Spleen (tissue), 11 donors: ENCODE results near the gene TRAM2. TPM values are rescaled to one million over a fixed set of nuclear protein-coding genes. Genes with fewer than 3 reads are reported as not detected.

Source experiments
- DNase-seq: peaks from one replicate; pipeline ENCODE4 v3.0.0-alpha.2; 2020
- H3K27ac ChIP-seq, 8 donors: fragments of 200-600 bp; sonication (generic) in 7 of 8; 1 replicate in 4 of 8; 2 replicates in 4 of 8; pipeline versions ENCODE4 v1.5.0 to v1.8.0; 2016 to 2021; ENCODE audit warnings: inconsistent platforms in 4 of 8, mild to moderate bottlenecking in 4 of 8, moderate library complexity in 1 of 8
- H3K27me3 ChIP-seq, 7 donors: fragments of 200-600 bp; sonication (generic) in 6 of 7; replicated peaks in 1 of 7; 1 replicate in 4 of 7; 2 replicates in 3 of 7; pipeline versions ENCODE4 v1.5.0 to v1.8.0; 2016 to 2021; ENCODE audit warnings: inconsistent platforms in 3 of 7, mild to moderate bottlenecking in 1 of 7
- H3K36me3 ChIP-seq, 6 donors: fragments of 200-600 bp; sonication (generic) in 5 of 6; 1 replicate in 4 of 6; 2 replicates in 2 of 6; pipeline versions ENCODE4 v1.5.0 to v1.8.0; 2016 to 2021; ENCODE audit warnings: inconsistent platforms in 2 of 6
- H3K4me1 ChIP-seq, 6 donors: fragments of 200-600 bp; sonication (generic) in 5 of 6; 1 replicate in 3 of 6; 2 replicates in 3 of 6; pipeline versions ENCODE4 v1.5.0 to v1.8.0; 2016 to 2021; ENCODE audit warnings: inconsistent platforms in 3 of 6
- H3K4me3 ChIP-seq, 8 donors: fragments of 200-600 bp; sonication (generic) in 7 of 8; 1 replicate in 4 of 8; 2 replicates in 4 of 8; pipeline versions ENCODE4 v1.5.0 to v1.8.0; 2016 to 2021; ENCODE audit warnings: inconsistent platforms in 4 of 8, mild to moderate bottlenecking in 4 of 8, moderate library complexity in 2 of 8
- H3K9me3 ChIP-seq, 8 donors: fragments of 200-600 bp; sonication (generic) in 7 of 8; 1 replicate in 4 of 8; 2 replicates in 4 of 8; pipeline versions ENCODE4 v1.5.0 to v1.8.0; 2016 to 2021; ENCODE audit warnings: inconsistent platforms in 4 of 8
- POLR2A ChIP-seq, 3 donors: fragments of 450-650 bp; IDR thresholded peaks; one replicate each; pipeline ENCODE4 v1.5.1; 2017; ENCODE audit warnings: antibody characterized with exemption in 3 of 3, mild to moderate bottlenecking in 1 of 3
- POLR2AphosphoS5 ChIP-seq, 3 donors: sonication (generic); formaldehyde crosslinking; IDR thresholded peaks; one replicate each; pipeline ENCODE4 v1.5.1; 2017; ENCODE audit warnings: antibody characterized with exemption in 3 of 3
- whole genome bisulfite sequencing, 5 donors: extraction: QIAGEN DNeasy Blood & Tissue Kit in 3 of 5; methylation state at CpG; one replicate each; pipeline versions ENCODE4 v1.1.5 to v1.1.7; 2013 to 2018; 5-methylcytosine and 5-hydroxymethylcytosine counted together
- intact Hi-C: fragments of 100-400 bp; cut with DNase I; formaldehyde crosslinking; loops from one replicate; pipeline ENCODE4 v1.15.0; 2023; ENCODE audit warnings: low total_unique reads
- polyA plus RNA-seq, 3 donors: library from polyadenylated mRNA; stranded (reverse); fragments of 200-250 nt; gene quantifications; one replicate each; pipeline ENCODE4 v1.2.1, GENCODE V29; 2013
- total RNA-seq, 7 donors: library from RNA; depleted of rRNA in 3 of 7; stranded (reverse); fragments of >200 nt in 3 of 7; fragmentation: NEBNext Ultra II Directional in 4 of 7; extraction: Animal tissue kit (Norgen Biotek cat#: 25700) in 4 of 7; gene quantifications; one replicate each; pipeline versions ENCODE4 v1.1.0 to v1.2.1, GENCODE V29; 2016 to 2021
- TF ChIP-seq, protein P1 (sequence below), 11 experiments: fragments of 200-600 bp in 7 of 11; fragments of 450-650 bp in 4 of 11; sonication (generic) in 4 of 11; IDR thresholded peaks in 8 of 11; conservative IDR thresholded peaks in 3 of 11; 1 replicate in 7 of 11; 2 replicates in 4 of 11; pipeline versions ENCODE4 v1.4.0 to v1.8.0; 2016 to 2021; ENCODE audit warnings: antibody characterized with exemption in 11 of 11, inconsistent platforms in 4 of 11, mild to moderate bottlenecking in 1 of 11
- donor health status: healthy with polysubstance abuse.
- donor health status: DM: no; HTN: no; CAD: no; lungs with moderate emphysema.
- donor health status: DM: no; HTN: no; CAD: no.
- donor health status: Bipolar disorder and iron deficiency.
- donor health status: healthy.
- donor health status: DM: no; HTN: no; CAD: no.
- donor health status: DM: yes; HTN: yes; CAD: no.

TRAM2 gene
- total and polyA plus RNA-seq, 10 donors = 1.8 to 47.7 (median 32.3) TPM

DNA sequence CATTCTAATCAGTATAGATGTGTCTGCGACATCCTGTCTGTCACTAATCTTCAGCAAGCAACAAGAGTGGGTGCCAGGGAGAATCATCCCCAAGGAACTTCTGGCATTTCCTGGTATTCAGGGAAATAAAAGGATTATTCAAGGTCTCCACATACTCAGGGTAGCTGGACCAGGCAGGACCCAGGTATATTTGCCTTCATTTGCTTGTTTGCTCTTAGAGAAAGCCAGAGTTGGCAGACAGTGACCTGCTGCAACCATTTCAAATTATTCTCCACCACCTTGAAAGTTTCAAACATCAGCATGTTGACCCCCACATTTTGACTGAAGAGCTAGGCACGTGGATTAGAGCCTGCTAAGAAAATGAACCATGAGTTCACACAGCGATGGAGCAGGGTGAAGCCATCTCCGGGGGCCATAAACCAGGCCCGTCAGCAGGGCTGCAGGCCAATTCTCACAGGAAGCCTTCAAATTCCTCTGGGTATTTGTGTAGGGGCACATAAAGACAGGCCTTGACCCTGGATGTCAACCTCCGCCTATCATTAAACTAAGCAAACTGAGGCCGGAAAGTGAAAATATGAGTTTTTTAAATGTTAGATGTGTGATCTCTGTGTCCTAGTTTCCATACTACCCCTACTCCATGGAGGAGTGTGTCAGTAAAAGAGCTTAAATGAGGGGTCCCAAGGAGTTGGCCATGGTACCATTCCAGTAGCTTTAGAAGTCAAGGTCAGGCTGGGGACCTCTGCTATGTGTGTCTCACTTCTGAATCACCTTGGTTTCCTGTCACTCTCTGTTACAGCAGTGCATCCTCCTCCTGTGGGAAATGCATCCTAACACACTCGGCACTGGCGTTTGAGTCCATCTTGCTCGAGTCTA lies 32.9 kb downstream of the TRAM2 start:
- H3K27ac ChIP-seq = peak overlapping the region in 7 of 8 donors; percentile 31 to 74 (median 53)
- no peaks in the 10 kb centered on the region for H3K27me3 ChIP-seq
- H3K9me3 ChIP-seq = no peaks in the 10 kb centered on the region
- DNase-seq = no peak
- peaks cover 20 to 93% (median 42%) of the 10 kb centered on the region in 6 donors for H3K4me1 ChIP-seq
- intact Hi-C loops = no loop called here
- peaks cover 0 to 7% (median 0%) of the 10 kb centered on the region in 6 donors for H3K36me3 ChIP-seq
- 66 to 84% (median 74%) methylated on average over 10 of the region's 10 CpGs for WGBS, 5 donors
- TF ChIP-seq, protein P1, sequence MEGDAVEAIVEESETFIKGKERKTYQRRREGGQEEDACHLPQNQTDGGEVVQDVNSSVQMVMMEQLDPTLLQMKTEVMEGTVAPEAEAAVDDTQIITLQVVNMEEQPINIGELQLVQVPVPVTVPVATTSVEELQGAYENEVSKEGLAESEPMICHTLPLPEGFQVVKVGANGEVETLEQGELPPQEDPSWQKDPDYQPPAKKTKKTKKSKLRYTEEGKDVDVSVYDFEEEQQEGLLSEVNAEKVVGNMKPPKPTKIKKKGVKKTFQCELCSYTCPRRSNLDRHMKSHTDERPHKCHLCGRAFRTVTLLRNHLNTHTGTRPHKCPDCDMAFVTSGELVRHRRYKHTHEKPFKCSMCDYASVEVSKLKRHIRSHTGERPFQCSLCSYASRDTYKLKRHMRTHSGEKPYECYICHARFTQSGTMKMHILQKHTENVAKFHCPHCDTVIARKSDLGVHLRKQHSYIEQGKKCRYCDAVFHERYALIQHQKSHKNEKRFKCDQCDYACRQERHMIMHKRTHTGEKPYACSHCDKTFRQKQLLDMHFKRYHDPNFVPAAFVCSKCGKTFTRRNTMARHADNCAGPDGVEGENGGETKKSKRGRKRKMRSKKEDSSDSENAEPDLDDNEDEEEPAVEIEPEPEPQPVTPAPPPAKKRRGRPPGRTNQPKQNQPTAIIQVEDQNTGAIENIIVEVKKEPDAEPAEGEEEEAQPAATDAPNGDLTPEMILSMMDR (IDR thresholded peaks at IDR 0.05 in 8 of 11, conservative IDR thresholded peaks at IDR 0.05 in 3 of 11) = no peak
- TF ChIP-seq POLR2AphosphoS5 (IDR thresholded peaks at IDR 0.05) (peak in 1 of 3 donors; percentile 17), POLR2A (IDR thresholded peaks at IDR 0.05) (no peak)
- no peak overlapping the region for H3K4me3 ChIP-seq

DNA sequence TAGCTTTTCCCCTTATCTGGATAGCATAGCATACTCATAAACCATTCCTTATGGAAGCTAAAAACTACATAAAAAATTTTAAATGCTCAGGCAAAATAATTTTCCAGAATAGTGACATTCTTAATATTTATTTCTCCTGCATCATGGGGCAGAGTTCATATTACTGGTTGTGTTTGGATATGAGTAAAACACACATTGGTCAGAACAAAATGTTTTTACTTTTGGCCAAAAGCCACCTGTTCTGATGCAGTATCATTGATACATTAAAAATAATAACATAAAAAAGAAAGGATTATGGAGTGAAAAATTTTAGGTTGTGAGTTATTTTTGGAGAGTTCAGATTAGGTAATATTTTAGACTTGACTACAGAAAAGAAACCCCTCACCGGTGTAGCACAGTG lies 33.6 kb downstream of the TRAM2 start:
- Histone ChIP-seq H3K9me3 (no peaks in the 10 kb centered on the region), H3K4me3 (no peak overlapping the region), H3K27ac (peak overlapping the region in 6 of 8 donors; percentile 40 to 74 (median 59)), H3K36me3 (peaks cover 0 to 7% (median 0%) of the 10 kb centered on the region in 6 donors), H3K4me1 (peaks cover 20 to 96% (median 42%) of the 10 kb centered on the region in 6 donors), H3K27me3 (no peaks in the 10 kb centered on the region)
- no peak for TF ChIP-seq POLR2AphosphoS5 (IDR thresholded peaks at IDR 0.05)
- TF ChIP-seq POLR2A (IDR thresholded peaks at IDR 0.05) = no peak
- TF ChIP-seq, protein P1 (IDR thresholded peaks at IDR 0.05 in 8 of 11, conservative IDR thresholded peaks at IDR 0.05 in 3 of 11) = no peak
- intact Hi-C loops = no loop called here
- 51 to 85% (median 80%) methylated on average over 1 of the region's 1 CpG for WGBS, 5 donors
- no peak for DNase-seq

DNA sequence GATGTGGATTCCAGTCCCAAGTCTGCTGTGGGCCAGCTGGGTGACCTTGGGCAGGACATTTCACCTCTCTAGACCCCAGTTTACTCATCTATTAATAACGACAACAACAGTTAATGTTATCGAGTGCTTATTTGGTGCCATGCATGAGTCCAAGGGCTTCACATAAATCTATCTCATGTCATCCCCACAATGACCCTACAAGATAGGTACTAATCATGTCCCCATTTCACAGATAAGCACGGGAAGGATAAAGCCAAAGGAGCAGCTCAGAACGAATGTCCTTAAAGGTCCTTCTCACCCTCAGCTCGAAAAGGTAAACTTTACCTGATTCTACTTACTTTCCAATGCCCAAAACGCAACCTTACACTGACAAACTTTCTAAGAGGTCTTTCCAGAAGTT lies 35.7 kb downstream of the TRAM2 start:
- no peak overlapping the region for H3K4me3 ChIP-seq
- peaks cover 25 to 96% (median 47%) of the 10 kb centered on the region in 6 donors for H3K4me1 ChIP-seq
- H3K9me3 ChIP-seq = no peaks in the 10 kb centered on the region
- TF ChIP-seq POLR2A (IDR thresholded peaks at IDR 0.05) (no peak), POLR2AphosphoS5 (IDR thresholded peaks at IDR 0.05) (no peak)
- TF ChIP-seq, protein P1 (IDR thresholded peaks at IDR 0.05 in 8 of 11, conservative IDR thresholded peaks at IDR 0.05 in 3 of 11) = no peak
- intact Hi-C loops = no loop called here
- H3K36me3 ChIP-seq = peaks cover 0 to 7% (median 0%) of the 10 kb centered on the region in 6 donors
- H3K27me3 ChIP-seq = no peaks in the 10 kb centered on the region
- WGBS, 5 donors = 82 to 90% (median 87%) methylated on average over 6 of the region's 6 CpGs
- H3K27ac ChIP-seq = peak overlapping the region in 4 of 8 donors; percentile 0 to 58 (median 23)
- no peak for DNase-seq

DNA sequence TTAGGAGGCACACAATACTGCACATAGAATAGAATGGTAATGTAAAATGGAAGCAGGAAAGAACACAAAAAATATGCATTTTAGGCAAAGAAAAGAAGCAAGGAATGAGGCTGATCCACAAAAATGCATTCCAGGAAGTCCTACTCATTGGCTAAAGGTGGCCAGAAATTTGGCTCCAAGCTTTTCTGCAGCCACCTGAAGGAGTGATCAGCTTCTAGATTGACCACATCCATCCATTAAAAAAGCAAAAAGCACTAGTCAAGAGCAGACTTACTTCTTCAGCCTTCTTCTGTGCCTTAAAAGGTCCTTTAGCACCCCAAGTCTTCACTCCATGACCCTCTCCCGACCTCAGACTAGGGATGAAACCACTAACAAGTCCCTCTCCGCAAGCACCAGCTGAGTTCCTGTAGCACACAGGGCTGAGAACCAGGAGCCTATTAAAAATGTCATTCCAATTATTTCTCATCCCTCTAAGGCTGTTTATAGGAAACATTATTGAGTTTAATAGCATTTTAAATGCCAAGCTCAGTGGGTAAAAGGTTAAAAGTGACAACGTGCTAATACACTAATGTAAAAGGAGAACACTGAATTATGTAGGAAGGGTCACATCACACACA lies 36.5 kb downstream of the TRAM2 start:
- Histone ChIP-seq H3K36me3 (peaks cover 0 to 13% (median 0%) of the 10 kb centered on the region in 6 donors), H3K4me1 (peaks cover 22 to 96% (median 46%) of the 10 kb centered on the region in 6 donors), H3K4me3 (no peak overlapping the region), H3K27ac (peak overlapping the region in 4 of 8 donors; percentile 16 to 58 (median 34)), H3K27me3 (no peaks in the 10 kb centered on the region), H3K9me3 (no peaks in the 10 kb centered on the region)
- intact Hi-C loops = no loop called here
- no peak for DNase-seq
- 69 to 85% (median 82%) methylated on average over 3 of the region's 3 CpGs for WGBS, 5 donors
- TF ChIP-seq, protein P1 (IDR thresholded peaks at IDR 0.05 in 8 of 11, conservative IDR thresholded peaks at IDR 0.05 in 3 of 11) = no peak
- TF ChIP-seq POLR2A (IDR thresholded peaks at IDR 0.05) (no peak), POLR2AphosphoS5 (IDR thresholded peaks at IDR 0.05) (no peak)
